Measurements from ENCODE around the gene MAP3K21. TPM values are rescaled to one million over a fixed set of nuclear protein-coding genes. Genes with fewer than 3 reads are reported as not detected.

The MAP3K21 gene
- total and polyA plus RNA-seq, 9 of the 15 experiments (the other 6 are each of a cell fraction or from before 2014, with no cell fraction given): 0.23 to 0.86 (median 0.49) TPM

- no peak for TF ChIP-seq KHSRP (IDR thresholded peaks at IDR 0.05)
Measured at GRCh38 chr1:233412812-233413211, 85.3 kb downstream of the MAP3K21 start (continued).

DNA sequence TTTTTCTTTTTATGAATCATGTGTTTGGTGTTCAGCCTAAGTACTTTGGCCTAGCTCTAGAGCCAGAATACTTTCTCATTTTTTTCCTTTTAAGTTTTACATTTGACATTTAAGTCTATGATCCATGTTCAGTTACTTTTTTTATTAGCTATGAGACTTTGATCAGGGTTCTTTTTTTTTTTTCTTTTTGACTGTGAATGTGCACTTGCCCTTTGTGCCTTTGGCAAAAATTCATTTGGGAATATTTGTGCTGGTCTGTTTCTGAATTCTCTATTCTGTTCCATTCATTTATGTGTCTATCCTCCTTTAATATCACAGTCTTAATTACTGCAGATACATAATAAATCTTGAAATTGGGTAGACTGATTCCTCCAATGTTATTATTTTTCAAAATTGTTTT lies 93.8 kb downstream of the MAP3K21 start:
- no peaks in the 10 kb centered on the region for H3K36me3 ChIP-seq (ENCODE audit: control insufficient read depth, insufficient read depth, low read length)
- H3K27ac ChIP-seq (ENCODE audit: extremely low read depth, low read depth, low read length): no peak overlapping the region
- FAIRE-seq: no peak
- H2AFZ ChIP-seq (ENCODE audit: low read depth, low read length): no peak overlapping the region
- H3K9me3 ChIP-seq (replicated peaks; ENCODE audit: control insufficient read depth, insufficient read depth, low read depth, low read length): no peaks in the 10 kb centered on the region
- H3K4me1 ChIP-seq (replicated peaks in 1 of 2; ENCODE audit: control insufficient read depth in 2 of 2, insufficient read depth in 2 of 2, low read length in 2 of 2): no peaks in the 10 kb centered on the region
- in situ Hi-C loops (cut with MboI): no loop called here
- ATAC-seq: no peak
- no peaks in the 10 kb centered on the region for H3K79me2 ChIP-seq (ENCODE audit: control insufficient read depth, insufficient read depth, low read length)
- no peaks in the 10 kb centered on the region for H3K9me1 ChIP-seq (ENCODE audit: control insufficient read depth, insufficient read depth, low read length)
- no peak overlapping the region for H3K4me2 ChIP-seq (ENCODE audit: insufficient read depth, low read length)
- intact Hi-C loops (cut with micrococcal nuclease): no loop called here
- H3K4me3 ChIP-seq: no peak overlapping the region
- H4K20me1 ChIP-seq (replicated peaks; ENCODE audit: control insufficient read depth, insufficient read depth, low read length): no peaks in the 10 kb centered on the region
- ChIA-PET CTCF (ENCODE audit: low intra/inter-chr PET ratio) (no interaction called here), POLR2A (no interaction called here)
- BruUV-seq (replicated peaks): no TSS peak
- no peak overlapping the region for H3K9ac ChIP-seq (ENCODE audit: insufficient read depth in 1 of 2, low read depth in 2 of 2, low read length in 2 of 2)
- peaks cover 0 to 2% of the 10 kb centered on the region in 2 experiments; a peak in 1 of 5 replicates for H3K27me3 ChIP-seq (ENCODE audit: control insufficient read depth in 2 of 2, insufficient read depth in 2 of 2, low read length in 2 of 2)
- no peak for DNase-seq (ENCODE audit: extremely low read depth in 1 of 4, low spot score in 3 of 4)
- TF ChIP-seq ZBTB33 (CRISPR knock-in tag; IDR thresholded peaks at IDR 0.05): no peak
- TF ChIP-seq LCOR (CRISPR knock-in tag; IDR thresholded peaks at IDR 0.05): no peak
- no peak for TF ChIP-seq SLC30A9 (CRISPR knock-in tag; IDR thresholded peaks at IDR 0.05)
- TF ChIP-seq ZNF408 (CRISPR knock-in tag; IDR thresholded peaks at IDR 0.05; ENCODE audit: low read depth): no peak
